Skin of body (tissue), 2 donors: ENCODE results near the gene LFNG. TPM values are rescaled to one million over a fixed set of nuclear protein-coding genes. Genes with fewer than 3 reads are reported as not detected.

Experiments
- DNase-seq: peaks from one replicate; lab custom pipeline; 2025; lab: John Stamatoyannopoulos, UW
- total RNA-seq: library from RNA; depleted of rRNA; stranded (reverse); fragments of >200 nt; gene quantifications from one replicate; pipeline ENCODE4 v1.2.3, GENCODE V29; 2014

LFNG gene
- total RNA-seq, 1 donor from 2014 or later: 27.0 TPM

- DNase-seq: no peak
Observed at GRCh38 chr7:2482725-2483451, 36.7 kb upstream of the LFNG start.

GRCh38 chr7:2483494-2483893 is 36.1 kb upstream of the LFNG start:
- no peak for DNase-seq

GRCh38 chr7:2484868-2485267 is 34.7 kb upstream of the LFNG start:
- no peak for DNase-seq

GRCh38 chr7:2487586-2488271 is 31.8 kb upstream of the LFNG start:
- DNase-seq: peak; percentile 88

- no peak for DNase-seq
Observed at GRCh38 chr7:2488272-2488645, 31.3 kb upstream of the LFNG start.

- DNase-seq: no peak
Observed at GRCh38 chr7:2488681-2489080, 30.9 kb upstream of the LFNG start.

- DNase-seq: no peak
Observed at GRCh38 chr7:2490181-2490651, 29.4 kb upstream of the LFNG start.

DNA sequence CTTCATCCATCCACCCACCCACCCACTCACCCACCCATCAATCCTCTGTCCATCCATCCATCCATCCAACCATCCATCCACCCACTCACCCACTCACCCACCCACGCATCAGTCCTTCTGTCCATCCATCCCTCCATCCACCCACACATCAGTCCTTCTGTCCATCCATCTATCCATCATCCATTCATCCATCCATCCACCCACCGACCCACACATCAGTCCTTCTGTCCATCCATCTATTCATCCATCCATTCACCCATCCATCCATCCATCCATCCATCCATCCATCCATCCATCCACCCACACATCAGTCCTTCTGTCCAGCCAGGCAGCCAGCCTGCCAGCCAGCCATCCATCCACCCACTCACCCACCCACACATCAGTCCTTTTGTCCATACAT is 27.5 kb upstream of the LFNG start:
- no peak for DNase-seq

GRCh38 chr7:2493205-2494164 is 26.1 kb upstream of the LFNG start:
- DNase-seq: no peak

DNA sequence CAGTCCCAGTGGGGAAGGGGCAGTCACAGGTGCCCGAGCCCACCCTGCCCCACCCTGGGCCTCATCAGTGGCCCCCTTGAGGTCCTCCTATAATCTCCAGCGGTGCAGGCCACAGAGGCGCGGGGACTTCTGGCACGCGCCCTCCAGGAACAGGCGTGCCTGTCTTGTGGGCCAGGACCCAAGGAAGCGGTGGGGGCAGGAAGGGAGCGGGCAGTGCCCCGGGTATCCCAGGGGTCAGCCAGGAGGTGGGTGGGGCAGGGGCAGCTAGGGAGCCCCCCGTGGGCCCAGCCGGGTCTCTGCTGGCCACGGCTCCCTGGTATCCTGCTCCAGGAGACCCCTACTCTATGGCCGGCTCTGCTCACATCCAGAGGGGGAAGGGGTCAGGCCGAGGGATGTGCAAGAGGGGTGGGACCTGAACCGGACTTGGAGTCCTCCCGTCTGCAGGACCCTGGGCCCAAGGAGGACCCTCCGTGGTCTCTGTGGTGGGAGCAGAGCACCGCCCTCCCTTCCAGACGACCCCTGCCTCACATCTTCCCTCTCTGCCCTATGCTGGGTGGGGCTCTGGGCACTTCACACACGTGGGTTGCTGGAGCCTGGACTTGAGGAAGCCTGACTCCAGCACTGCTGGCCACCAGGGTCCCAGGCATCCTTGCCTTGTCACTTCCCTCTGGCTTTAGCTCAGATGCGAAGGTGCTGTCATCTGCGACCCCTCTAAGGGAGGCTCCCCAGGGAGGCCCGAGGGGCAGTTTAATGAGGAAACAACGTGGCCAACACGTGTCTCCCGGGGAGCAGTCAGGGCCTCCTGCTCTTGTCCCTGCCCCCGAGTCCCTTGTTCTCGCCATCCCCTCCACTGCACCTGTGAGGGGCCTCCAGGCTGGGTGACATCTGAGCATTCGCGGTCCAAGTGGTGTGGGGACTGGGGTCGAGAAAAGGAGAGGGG is 25.1 kb upstream of the LFNG start:
- no peak for DNase-seq

DNA sequence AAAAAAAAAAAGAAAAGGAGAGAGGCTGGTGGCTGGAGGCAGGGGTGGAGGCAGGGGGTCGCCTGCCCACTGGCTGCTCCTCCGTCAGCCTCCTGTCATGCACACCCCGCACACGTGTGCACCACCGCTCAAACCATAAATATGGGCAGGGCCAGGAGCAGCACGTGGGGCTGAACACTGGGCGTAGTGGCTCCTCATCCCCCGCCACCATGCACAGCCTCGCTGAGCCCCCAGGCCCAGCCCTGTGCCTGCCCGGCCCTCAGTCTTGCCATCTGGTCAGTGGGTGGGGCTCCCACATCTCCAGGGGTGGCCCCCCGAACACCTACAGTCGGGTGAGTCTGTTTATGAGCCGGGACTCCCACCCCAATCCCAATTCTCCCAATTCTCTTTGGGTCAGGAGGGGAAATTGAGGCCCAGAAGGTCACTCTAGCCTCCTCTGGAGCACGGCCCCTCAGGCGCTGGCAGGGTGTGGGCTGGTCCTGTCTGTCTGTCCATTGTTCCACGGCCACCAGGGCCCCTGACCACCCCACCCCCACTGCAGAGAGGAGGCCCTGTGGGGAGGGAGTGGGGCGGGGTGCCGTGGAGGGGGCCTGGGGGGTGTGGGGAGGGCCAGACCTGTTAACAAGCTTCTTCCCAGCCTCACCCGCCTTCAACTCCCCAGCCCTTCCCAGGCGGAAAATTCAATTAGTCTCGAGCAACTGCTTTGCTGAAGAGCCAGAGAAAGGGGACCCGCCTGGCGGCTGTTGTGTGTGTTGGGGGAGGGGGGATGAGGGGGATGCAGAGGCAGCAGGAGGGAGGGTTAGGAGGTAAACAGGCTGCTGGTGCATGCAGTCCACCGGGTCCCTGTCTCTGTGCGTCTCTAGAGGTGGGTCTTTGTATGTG is 23.9 kb upstream of the LFNG start:
- DNase-seq: peak; percentile 41

- no peak for DNase-seq
Observed at GRCh38 chr7:2496375-2496774, 23.2 kb upstream of the LFNG start.

DNA sequence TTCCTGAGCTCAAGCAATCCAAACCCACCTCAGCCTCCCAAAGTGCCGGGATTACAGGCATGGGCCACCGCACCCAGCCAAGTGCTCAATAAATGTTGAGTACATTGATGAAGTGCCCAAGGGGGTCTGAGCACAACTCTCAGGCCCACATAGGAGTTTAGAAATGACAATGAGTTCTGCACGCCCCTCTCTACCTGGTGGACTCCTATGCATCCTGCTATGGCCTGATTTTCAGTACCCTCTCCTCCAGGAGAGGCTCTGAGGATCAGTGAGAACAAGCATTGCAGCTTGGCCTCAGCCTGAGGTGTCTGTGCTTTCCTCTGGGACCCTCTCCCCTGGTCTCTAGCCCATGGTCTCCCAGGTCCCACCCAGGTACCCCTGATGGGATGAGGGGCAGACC is 22.5 kb upstream of the LFNG start:
- DNase-seq: no peak

DNA sequence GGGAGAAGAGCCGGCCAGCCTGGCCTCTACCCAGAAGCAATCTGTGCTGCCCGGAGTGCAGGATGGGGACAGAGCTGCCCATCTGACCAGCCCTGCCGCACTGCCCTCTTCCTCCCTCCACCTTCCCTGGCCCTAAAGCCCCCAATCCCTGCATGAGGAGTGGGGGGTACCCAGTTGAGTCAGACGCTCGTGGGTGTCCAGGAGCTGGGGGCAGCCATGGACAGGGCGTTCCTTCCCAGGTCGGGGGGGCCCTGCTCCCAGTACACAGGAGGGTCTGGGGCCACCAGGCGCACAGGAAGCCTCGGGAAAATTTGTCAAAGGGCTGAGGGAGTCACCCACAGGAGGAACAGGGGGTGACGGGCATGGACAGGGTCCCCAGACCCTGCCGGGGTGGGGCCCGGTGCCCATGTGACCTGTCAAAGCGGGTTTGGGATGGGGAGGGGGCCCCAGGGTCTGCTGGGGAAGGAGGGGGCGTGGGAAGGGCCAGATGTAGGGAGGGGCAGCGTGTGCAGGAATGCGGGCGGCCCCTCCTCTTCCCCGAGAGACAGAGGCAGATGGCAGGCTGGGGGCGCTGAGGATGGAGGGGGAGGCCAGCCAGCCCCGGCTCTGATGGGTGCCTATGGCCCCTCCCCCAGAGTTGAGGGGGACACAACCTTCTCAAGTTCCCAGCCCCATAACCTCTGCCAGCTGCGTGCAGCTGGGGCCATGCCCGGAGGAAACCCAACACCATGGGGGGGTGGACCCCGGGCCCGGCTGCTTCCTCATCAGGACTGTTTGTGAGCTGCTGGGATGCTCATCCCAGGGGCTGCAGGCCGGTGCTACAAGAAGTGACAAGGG is 21.9 kb upstream of the LFNG start:
- DNase-seq: peak; percentile 70

GRCh38 chr7:2498708-2499107 is 20.9 kb upstream of the LFNG start:
- no peak for DNase-seq

GRCh38 chr7:2499181-2499580 is 20.4 kb upstream of the LFNG start:
- no peak for DNase-seq

DNA sequence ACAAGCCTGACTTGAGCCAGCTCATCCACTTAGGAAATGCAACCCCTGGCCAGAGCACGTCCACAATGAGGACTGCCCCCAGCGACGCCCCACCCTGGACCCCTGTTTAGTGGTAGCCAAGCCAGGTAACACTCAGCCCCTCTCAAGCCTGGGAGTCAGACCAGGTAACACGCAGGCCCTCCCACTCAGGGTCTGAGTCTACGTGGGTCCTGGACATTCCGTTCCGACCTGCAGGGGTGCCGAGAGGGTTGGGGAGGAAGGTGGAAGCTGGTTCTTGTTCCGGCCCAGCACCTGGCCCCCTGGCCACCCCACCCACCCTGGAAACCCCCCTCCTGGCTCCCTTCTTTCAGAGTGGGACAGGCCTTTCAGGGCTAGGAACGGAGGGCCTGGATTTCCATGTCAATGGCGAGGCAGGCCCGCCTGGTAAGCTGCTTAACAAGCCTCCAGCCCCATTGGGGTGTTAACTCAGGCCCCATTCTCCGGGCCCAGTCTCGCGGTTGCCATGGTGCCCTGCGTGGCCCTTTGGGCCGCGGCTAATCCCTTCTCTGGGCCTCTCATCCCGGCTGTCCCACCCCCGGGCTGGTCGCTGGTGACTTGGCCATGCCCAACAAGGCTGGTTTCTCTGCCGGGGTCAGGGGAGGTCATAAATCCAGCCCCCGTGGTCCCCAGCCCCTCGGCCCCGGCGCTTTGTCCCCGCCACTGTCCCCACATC is 19.7 kb upstream of the LFNG start:
- no peak for DNase-seq

- no peak for DNase-seq
Observed at GRCh38 chr7:2500701-2501100, 18.9 kb upstream of the LFNG start.
